GM18870 (cell line): ENCODE data around the gene THSD4.
"Not testable (repeated sequence)": the region's sequence is repeated elsewhere in the genome, so short reads cannot be mapped to it uniquely, and the experiment has no call there.

ENCODE experiments used
- ATAC-seq: cut with Tn5 transposase; IDR thresholded peaks from one replicate; pipeline ENCODE4 v1.9.1; 2021; ENCODE audit warnings: moderate library complexity; ENCODE audit not compliant: unreplicated experiment

Gene THSD4

DNA sequence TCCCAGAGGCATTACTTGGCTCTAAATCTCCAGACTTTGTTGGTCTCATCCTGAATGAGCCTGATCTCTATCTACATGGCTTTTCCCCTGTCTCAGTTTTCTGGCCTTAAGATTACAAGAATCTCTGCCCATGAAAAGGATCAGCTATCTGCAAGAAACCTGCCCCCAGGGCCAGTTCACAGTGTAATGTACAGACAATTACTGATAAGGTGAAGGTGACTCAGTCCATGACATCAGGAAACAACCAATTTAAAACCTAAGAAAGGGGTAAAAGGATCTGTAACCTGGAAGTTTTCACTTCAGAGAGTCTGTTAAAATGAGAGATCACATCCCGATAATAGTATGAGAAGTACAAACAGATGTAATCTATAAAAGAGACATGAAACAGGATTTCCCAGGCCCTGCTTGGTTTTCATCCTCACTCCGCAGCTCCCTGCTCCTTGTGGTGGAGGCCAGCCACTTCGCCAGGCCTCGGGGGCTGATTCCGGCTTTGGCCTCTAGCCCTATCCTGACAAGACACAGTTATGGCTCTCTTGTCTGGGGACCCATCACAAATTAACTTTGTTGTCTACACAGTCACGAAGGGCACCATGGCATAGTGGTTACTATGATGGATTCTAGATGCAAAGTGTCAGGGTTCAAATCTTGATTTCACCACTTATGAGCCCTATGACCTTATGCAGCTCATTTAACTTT, 136.9 kb downstream of the THSD4 start:
- no peak for ATAC-seq

DNA sequence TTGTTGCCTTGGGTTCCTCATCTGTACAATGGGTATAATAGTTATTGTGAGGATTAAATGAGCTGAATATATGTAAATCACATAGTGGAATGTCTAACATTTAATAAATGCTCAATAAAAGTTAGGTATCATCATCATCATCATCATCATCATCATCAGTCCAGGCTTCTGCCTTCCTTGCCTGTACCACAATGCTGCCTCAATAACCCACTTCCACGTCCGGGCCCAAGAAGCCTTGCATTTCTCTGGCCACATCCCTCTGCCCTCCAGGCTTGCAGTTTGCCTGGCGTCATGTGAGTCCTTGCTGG, 137.4 kb downstream of the THSD4 start:
- no peak for ATAC-seq

DNA sequence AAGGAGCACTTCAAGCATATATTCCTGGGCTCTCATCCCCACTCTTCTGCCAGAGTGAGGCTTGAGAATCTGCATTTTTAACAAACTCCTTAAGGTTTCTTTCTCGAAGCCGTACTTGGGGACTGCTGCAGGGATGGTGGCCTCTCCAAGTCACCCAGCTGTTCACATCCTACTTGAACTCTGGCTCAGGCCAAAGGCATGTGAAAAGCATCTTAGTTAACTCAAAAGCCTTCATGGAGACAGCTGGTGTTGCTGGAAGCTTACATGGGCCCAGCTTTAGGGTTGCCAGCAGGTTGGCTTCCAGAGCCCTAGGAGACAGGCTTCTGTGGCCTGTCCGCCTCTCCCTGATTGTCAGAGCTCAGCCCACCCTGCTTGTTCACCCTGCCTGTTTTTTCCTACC, 139.2 kb downstream of the THSD4 start:
- no peak for ATAC-seq

DNA sequence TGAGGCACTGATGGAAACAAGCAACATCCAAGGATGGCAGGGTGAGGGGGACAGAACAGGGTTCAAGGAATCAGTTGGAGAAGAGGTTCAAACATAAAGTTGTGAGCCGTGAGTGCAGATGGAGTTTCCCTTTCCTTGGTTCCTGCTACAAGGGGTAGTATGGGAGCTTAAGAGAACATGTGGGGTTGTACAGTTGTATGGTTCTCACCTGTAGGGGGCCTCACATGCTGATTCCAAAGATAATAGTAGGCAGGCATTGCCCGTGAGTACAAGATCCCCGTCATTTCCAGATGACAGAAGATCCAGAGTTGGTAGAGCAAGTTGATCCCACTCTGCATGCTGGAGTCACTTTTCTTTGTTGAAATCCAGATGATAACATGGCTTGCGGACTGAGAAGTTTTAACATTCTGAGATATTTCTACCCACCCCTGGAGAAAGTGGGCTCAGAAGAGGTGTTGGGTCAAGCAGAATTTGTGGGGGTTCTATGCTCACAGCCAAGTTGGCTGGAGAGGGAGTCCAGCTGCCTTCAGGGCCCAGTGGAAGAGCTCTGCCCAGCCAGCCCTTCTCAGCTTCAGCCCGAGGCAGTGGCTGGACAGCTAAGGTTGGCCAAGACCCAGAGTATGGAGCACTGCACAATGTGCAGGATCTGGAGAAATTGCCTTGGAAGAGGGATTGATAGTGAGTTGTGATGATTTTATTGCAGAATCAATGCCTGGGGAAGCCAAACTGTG, 141.8 kb downstream of the THSD4 start:
- no peak for ATAC-seq

DNA sequence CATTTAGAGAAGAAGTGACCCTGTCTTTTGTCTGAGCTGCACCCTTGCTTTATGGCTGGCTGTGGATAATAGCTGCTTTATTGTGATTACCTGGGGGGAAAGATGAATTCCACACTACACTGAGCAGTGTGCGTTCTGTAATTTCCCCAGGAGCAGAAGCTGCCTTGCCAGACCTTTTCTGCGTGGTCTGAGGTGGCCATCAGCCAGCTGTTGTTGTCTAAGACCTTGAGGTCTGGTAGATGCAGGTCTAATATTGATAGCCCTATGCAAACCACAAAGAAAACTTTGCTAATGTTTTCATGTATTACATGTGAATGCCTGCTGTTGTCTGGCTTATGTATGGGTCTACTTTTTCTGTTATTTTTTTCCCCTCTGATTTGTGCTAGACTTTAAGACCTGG, 144.6 kb downstream of the THSD4 start:
- no peak for ATAC-seq

DNA sequence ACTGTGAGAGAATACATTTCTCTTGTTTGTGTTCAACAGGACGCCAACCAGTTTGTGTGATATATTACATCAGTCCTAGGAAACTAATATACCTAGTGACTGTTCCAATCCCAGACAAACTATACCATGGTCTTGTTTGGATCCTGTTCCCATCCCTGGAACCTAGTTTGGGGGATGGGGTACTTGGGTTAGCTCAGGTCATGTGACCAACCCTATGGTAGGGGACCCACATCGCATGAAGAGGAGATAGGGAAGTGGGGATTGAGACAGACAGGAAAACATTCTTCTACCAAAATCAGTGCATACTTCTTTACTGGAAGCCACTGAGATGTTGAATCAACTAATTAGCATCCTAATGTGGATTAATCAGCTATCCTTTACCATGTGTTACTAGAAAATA, 146.1 kb downstream of the THSD4 start:
- ATAC-seq = no peak

DNA sequence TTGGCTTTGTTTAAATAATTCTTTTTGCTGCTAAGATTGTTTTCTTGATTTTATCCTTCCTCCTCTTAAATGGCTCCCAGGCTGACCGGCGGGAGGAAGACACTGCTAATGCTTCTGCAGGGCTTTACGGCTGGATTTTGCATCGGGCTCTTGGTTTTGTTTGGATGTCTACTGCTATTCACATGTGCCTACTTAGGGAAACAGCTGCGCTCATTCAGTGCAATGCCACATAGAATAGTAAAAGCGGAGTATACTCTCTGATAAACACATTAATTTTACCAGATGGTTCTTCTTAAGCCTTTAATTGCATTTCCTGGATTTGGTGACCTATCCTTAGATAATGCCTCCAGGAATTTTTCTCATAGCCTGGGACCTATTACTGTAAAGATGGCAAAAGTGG, 146.6 kb downstream of the THSD4 start:
- ATAC-seq = no peak

DNA sequence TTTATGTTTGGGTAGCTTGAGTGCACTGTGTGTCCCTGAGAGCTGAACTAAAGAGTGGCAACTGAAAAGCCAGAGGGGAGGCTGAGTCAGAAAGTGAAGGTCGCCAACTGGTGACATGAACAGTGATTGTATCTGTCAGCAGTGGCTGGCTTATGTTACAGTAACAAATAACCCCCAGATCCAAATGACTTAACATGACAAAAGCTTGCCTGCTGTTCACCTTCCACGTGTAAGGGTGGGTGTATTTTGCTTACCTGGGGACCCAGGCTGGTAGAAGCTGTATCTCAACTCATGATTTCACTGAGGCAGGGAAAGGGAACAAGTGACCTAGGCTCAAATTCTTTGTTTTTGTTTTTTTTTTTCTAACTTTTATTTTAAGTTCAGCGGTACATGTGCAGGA, 147.3 kb downstream of the THSD4 start:
- no peak for ATAC-seq

DNA sequence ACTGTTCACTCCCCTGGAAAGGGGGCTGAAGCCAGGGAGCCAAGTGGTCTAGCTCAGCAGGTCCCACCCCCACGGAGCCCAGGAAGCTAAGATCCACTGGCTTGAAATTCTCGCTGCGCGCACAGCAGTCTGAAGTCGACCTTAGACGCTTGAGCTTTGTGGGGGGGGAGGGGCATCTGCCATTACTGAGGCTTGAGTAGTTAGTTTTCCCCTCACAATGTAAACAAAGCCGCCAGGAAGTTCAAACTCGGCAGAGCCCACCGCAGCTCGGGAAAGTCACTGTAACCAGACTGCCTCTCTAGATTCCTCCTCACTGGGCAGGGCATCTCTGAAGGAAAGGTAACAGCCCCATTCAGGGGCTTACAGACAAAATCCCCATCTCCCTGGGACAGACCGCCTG, 150.3 kb downstream of the THSD4 start:
- ATAC-seq = not testable (repeated sequence)

DNA sequence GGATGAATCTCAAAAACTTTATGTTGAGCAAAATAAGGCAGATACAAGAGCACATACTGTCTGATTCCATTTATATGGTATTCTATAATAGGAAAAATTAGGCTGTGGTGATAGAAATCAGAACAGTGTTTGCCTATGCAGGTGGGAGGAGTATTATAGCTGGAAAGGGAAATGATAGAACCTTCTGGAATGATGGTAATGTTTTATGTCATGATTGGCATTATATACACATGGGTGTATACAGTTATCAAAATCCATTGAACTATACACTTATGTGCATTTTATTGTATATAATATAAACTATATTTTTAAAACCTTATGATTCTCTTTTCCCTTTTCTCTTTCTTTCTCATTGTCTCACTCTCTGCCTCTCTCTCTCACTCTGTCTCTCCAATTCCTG, 156.1 kb downstream of the THSD4 start:
- ATAC-seq = no peak

DNA sequence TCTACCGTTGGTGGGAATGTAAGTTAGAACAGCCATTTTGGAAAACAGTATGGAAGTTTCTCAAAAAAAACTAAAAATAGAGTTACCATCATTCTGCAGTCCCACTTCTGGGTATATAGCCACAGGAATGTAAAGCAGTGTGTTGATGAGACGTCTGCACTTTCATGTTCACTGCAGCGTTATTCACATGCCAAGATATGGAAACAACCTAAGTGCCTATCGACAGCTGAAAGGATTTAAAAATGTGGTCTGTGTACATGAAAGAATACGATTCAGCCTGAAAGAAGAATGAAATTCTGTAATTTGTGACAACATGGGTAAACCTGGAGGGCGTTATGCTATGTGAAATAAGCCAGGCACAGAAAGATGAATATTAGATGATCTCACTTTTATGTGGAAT, 157.7 kb downstream of the THSD4 start:
- no peak for ATAC-seq

DNA sequence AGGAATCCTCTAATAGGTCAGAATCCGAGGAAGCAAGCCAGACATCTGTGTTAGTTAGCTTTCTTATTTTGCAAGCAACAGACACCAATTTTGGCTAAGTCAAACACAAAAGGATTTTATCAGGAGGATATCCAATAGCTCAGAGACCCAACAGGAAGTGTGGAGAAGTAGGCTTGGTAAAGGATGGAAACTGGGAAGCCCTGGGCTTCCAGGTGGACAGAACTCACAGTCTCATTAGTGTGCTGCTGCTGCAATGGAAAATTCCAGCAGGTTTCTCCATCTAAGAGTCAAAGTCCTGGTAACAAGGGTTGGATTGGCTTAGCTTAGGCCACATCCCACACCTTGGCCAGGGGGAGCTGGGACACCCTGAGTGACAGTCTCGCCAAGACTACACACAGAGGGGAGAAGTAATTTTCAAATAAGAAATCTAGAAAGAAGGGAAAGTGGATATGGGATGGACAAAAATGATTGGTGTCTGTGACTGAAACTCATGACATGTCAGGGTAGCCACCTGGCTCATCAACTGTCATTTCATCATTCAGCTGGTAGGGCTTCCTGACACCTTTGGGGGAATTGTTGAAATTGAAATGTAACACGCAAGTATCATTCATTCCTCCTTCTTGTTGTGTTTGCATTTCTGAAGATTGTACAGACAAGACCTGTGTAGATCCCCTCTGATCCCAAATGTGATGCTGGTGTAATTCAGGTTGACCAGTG, 158.6 kb downstream of the THSD4 start:
- no peak for ATAC-seq

DNA sequence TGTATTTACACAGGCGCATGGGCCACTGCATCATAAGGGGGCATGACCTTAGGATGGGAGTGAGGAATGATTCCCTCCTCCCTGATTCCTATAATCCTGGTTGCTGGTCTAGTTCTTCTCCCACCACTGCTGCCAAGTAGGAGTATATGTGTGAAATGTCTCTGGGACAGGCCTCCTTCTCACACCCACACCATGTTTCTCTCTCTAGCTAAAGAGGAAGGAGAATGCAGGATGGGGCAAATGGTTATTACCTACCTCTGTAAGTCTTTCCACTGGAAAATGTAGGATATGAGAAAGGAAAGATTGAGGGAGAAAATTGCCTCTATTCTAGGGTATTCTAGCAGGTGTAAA, 159.2 kb downstream of the THSD4 start:
- ATAC-seq = no peak

DNA sequence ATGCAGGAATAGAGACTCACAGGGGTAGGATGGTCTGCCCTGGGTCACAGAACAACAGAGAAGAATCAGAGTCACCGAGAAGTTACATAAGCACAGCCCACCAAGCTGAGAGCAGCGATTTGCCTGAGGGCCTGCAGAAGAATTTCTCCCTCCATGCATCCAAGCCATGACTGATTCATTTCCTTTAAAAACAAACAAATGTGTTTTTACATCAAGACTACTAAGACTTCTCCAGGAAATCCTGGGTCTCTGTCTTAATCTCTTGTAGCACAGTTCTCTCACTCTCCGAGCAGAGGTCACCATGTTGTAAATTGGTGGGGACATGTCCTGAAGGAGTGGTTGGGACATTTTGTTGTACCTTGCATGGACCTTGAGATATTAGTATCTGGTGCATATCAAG, 159.8 kb downstream of the THSD4 start:
- no peak for ATAC-seq

DNA sequence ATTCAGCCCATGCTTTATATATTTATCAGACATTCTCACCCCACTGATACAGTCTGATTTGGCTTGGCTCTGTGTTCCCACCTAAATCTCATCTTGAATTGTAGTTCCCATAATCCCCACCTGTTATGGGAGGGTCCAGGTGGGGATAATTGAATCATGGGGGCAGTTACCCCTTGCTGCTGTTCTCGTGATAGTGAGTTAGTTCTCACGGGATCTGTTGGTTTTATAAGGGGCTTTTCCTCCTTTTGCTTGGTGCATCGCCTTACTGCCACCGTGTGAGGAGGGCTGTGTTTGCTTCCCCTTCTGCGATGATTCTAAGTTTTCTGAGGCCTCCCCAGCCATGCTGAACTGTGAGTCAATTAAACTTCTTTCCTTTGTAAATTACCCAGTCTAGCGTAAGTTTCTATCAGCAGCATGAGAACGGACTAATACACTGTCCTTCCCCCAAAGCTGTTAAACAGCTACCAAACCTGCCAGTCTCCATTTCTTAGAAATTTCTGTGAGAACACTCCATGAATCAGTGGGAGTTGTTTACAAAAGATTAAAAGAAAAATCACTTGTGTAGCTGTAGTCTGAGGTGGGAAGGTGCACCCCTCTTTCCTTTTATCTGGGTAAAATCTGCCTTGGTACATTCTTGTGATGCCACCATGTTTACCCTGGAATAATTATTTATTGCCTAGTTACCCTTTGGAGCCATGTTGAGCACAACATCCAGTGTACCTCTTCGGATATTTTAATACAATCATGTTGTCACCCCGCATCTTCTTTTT, 160.5 kb downstream of the THSD4 start:
- no peak for ATAC-seq

DNA sequence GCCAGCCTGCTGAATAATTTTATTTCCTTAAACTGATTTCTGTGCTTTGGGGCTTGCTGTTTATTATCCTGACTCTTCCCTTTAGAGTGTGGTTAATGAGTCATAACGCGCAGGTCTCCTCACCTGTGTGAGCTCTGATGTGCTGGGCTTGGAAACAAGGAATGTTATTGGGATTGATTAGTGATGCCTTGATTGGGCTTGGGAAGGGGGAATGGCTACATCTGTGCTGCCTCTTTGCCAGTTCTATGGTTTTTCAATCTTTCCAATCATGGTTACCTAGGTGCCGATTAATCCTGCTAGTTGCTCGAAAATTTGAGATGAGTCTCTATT, 161.0 kb downstream of the THSD4 start:
- no peak for ATAC-seq

DNA sequence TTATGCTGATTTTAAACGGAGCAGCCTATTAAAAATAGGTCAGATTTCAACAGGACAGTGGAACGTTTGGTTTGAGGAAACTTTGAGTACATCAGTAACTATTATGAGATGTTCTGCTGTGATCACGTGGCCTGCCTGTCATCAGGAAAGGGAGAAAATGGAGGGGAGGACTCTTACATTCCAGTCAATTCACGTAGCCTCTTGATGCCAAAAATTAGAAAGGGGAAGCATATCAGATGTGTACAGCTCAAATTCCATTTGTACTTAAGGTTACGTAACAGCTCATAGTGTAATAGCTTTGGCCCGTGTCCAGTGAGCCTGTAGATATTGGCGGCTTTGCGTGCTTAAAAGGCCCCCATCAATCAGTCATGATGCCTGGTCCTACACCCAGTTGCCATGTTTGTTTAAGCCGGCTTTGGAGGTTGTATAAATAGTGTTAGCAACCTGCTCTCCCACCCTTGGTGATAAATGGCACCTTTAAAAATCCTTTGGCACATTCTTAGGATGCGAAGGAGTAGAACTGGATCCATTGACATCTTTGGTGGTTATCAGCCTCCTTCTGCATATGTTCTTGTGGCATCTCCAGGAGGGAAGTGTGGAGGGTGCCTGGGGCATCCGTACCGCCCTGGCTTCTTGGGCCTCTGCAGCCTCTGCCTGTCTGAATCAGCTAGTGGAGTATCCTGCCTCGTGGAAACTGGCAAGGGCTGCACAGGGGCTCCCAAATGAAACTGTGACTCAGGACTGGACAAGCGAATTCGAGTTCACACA, 163.9 kb downstream of the THSD4 start:
- ATAC-seq = no peak

DNA sequence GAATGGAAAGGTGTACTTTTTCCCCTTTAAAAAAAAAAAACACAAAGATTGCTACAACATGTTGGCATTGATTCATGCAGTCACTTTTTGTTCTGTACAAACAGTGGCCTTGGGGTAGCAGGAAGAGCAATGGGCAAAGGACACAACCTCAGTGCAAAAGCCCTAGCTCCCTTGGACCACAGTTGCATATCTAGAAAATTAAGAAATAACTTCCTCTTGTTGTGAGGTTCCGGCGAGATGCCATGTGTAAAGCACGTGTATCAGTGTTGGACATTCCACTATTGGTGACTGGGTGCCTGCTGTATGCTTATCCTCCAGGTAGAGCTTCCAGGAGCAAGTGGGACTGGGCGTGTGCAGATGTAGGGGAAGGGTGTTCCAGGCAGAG, 164.5 kb downstream of the THSD4 start:
- ATAC-seq = no peak

DNA sequence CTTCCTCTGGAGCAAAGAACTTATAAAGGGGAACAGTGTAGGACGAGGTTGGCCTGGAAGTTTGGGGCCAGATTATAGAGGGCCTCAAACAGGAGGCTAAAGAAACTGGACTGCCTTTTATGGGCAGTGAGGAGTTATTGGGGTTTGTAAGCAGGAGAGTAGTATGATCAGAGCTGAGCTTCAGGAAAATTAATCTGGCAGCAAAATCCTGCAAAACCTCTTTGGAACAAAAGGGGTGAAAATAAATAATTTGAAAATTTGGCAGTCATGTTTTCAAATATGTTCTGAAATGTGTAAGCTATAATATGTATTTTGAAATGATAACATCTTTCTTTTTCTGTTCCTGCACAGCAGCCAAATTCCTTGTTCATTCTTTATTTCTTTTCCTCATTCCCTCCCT, 164.9 kb downstream of the THSD4 start:
- ATAC-seq = no peak

DNA sequence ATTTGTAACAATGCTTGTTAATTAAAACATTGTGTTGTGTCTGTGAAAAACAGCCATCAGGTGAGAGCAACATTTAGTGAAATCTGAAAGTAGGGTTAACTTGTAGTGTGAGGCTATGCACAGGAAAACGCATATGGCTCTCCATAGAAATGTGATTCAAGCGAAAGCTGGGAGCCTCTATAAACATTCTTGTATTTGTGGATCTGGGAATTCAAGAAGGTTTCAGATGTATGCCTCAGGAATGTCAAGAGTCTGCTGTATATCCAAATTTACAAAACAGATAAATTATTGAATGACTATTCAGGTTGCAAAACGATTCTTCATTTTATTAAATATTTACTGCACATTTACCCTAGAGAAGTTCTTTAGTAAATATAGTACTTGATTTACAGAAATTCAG, 166.0 kb downstream of the THSD4 start:
- no peak for ATAC-seq

DNA sequence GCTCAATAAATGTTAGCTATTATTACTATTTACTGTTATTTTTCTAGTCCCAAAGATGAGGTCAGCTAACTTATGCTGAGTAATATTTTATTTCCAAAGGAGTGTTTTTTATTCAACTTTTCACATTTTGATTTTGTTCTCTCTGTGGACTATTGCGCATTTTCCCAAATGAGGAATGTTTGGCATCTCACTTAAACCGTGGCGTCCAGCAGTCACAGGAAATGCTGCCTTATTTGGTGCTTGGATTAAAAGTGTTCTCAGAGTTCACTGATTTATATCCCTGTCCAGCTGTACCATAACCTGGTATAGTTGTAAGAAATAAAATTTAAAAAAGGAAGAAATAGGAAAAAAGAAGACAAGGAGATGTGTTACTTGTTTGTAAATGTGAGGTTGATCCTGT, 166.8 kb downstream of the THSD4 start:
- no peak for ATAC-seq
